ENCODE results near the gene MINK1.

DNA sequence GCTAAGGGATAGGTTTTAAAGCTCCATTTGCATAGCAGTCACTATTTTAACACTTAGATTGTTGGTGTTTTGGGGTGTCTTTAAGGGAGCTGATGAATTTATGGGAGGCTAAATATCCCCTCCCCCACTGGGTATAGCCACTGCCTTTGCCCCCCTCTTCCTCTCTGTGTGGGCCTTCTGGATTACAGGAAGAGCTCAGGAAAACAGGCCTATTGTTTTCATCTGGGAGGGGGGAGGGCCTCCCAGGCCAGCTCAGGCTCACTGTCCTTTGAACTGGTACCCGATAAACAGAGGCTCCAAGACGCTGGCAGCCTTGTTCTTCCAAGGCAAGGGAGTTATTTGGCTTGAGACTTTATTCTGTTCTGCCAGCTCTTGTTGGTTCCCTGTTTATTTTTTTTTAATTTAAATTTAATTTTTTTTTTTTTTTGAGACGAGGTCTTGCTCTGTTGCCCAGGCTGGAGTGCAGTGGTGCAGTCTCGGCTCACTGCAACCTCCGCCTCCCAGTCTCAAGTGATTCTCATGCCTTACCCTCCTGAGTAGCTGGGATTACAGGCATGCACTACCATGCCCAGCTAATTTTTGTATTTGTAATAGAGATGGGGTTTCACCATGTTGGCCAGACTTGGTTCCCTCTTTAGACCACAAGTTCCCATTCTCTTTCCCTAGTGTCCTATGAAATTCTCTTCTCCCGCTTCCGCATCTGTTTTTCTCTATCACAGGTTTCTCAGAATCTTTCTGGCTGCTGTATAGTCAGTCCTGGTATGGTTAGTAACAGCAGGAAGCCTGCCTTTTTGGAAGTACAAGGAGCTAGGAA, 25.1 kb downstream of the MINK1 start:
- TF ChIP-seq, protein P1, sequence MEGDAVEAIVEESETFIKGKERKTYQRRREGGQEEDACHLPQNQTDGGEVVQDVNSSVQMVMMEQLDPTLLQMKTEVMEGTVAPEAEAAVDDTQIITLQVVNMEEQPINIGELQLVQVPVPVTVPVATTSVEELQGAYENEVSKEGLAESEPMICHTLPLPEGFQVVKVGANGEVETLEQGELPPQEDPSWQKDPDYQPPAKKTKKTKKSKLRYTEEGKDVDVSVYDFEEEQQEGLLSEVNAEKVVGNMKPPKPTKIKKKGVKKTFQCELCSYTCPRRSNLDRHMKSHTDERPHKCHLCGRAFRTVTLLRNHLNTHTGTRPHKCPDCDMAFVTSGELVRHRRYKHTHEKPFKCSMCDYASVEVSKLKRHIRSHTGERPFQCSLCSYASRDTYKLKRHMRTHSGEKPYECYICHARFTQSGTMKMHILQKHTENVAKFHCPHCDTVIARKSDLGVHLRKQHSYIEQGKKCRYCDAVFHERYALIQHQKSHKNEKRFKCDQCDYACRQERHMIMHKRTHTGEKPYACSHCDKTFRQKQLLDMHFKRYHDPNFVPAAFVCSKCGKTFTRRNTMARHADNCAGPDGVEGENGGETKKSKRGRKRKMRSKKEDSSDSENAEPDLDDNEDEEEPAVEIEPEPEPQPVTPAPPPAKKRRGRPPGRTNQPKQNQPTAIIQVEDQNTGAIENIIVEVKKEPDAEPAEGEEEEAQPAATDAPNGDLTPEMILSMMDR (IDR thresholded peaks at IDR 0.05), result no peak
- TF ChIP-seq POLR2AphosphoS5 (IDR thresholded peaks at IDR 0.05) (peak in 1 of 2 donors; percentile 53), EP300 (IDR thresholded peaks at IDR 0.05) (peak in 2 of 4 donors; percentile 63 to 70)
